Subcutaneous abdominal adipose tissue (tissue), 5 donors: ENCODE data around the gene DAAM2.

Source experiments
- H3K27ac ChIP-seq: one replicate; pipeline ENCODE4 v1.7.0; 2013; ENCODE audit warnings: low read depth, mild to moderate bottlenecking, inconsistent platforms, low read length, moderate library complexity
- H3K27me3 ChIP-seq, 5 donors: one replicate each; pipeline ENCODE4 v1.7.0; 2013; ENCODE audit warnings: low read length in 5 of 5, inconsistent platforms in 1 of 5; ENCODE audit not compliant: control insufficient read depth in 5 of 5, insufficient read depth in 4 of 5
- H3K36me3 ChIP-seq, 5 donors: one replicate each; pipeline ENCODE4 v1.7.0; 2013; ENCODE audit warnings: low read length in 5 of 5; ENCODE audit not compliant: control insufficient read depth in 5 of 5, insufficient read depth in 5 of 5
- H3K4me1 ChIP-seq, 5 donors: one replicate each; pipeline ENCODE4 v1.7.0; 2013; ENCODE audit warnings: low read length in 5 of 5, mild to moderate bottlenecking in 3 of 5, moderate library complexity in 1 of 5; ENCODE audit not compliant: control insufficient read depth in 5 of 5, insufficient read depth in 5 of 5
- H3K4me3 ChIP-seq, 5 donors: one replicate each; pipeline ENCODE4 v1.7.0; 2013; ENCODE audit warnings: low read length in 5 of 5, low read depth in 1 of 5
- H3K9ac ChIP-seq, 5 donors: one replicate each; pipeline ENCODE4 v1.7.0; 2013; ENCODE audit warnings: low read length in 5 of 5, mild to moderate bottlenecking in 4 of 5, moderate library complexity in 3 of 5
- H3K9me3 ChIP-seq, 5 donors: one replicate each; pipeline ENCODE4 v1.7.0; 2013; ENCODE audit warnings: low read length in 5 of 5; ENCODE audit not compliant: control insufficient read depth in 5 of 5
- donor health status: healthy.
- donor health status: healthy.
- donor health status: healthy.
- donor health status: healthy.
- donor health status: healthy.

Gene DAAM2

GRCh38 chr6:39786649-39787048 lies 5.5 kb upstream of the DAAM2 start:
- Histone ChIP-seq H3K9ac (no peak overlapping the region), H3K4me1 (peaks cover 0 to 6% (median under 1%) of the 10 kb centered on the region in 5 donors), H3K27ac (no peak overlapping the region), H3K4me3 (no peak overlapping the region), H3K9me3 (peaks cover 0 to 3% (median 0%) of the 10 kb centered on the region in 5 donors), H3K27me3 (no peaks in the 10 kb centered on the region), H3K36me3 (no peaks in the 10 kb centered on the region)

GRCh38 chr6:39787322-39787721 lies 4.9 kb upstream of the DAAM2 start:
- Histone ChIP-seq H3K4me1 (peaks cover 0 to 10% (median 6%) of the 10 kb centered on the region in 5 donors), H3K36me3 (no peaks in the 10 kb centered on the region), H3K27ac (no peak overlapping the region), H3K4me3 (no peak overlapping the region), H3K27me3 (no peaks in the 10 kb centered on the region), H3K9me3 (peaks cover 0 to 3% (median 0%) of the 10 kb centered on the region in 5 donors), H3K9ac (no peak overlapping the region)

DNA sequence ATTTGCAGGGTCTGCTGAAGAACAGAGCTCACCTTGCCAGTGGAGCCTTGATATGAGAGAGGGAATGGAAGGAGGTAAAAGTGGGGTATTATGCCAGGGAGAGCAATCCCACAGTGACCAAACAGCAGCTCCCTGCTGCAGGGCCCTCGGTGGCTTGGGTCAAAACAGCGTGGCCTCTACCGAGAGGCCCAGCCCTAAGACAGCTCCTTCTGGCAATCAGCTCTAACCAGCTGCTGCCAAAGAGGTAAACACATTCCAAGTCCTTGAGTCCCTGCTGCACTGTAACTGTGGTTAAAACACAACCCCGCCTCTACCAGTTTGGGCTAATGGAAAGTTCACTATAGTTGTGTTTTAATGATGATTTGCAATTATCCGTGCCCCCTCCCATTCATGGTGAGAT lies 1.4 kb upstream of the DAAM2 start:
- Histone ChIP-seq H3K4me3 (no peak overlapping the region), H3K27me3 (no peaks in the 10 kb centered on the region), H3K27ac (no peak overlapping the region), H3K4me1 (peaks cover 4 to 36% (median 24%) of the 10 kb centered on the region in 5 donors), H3K9me3 (no peaks in the 10 kb centered on the region), H3K36me3 (no peaks in the 10 kb centered on the region), H3K9ac (no peak overlapping the region)

- Histone ChIP-seq H3K4me1 (peaks cover 4 to 36% (median 24%) of the 10 kb centered on the region in 5 donors), H3K27me3 (no peaks in the 10 kb centered on the region), H3K4me3 (no peak overlapping the region), H3K9me3 (no peaks in the 10 kb centered on the region), H3K27ac (no peak overlapping the region), H3K9ac (no peak overlapping the region), H3K36me3 (no peaks in the 10 kb centered on the region)
Observed at GRCh38 chr6:39791311-39791710, 865 bp upstream of the DAAM2 start.

DNA sequence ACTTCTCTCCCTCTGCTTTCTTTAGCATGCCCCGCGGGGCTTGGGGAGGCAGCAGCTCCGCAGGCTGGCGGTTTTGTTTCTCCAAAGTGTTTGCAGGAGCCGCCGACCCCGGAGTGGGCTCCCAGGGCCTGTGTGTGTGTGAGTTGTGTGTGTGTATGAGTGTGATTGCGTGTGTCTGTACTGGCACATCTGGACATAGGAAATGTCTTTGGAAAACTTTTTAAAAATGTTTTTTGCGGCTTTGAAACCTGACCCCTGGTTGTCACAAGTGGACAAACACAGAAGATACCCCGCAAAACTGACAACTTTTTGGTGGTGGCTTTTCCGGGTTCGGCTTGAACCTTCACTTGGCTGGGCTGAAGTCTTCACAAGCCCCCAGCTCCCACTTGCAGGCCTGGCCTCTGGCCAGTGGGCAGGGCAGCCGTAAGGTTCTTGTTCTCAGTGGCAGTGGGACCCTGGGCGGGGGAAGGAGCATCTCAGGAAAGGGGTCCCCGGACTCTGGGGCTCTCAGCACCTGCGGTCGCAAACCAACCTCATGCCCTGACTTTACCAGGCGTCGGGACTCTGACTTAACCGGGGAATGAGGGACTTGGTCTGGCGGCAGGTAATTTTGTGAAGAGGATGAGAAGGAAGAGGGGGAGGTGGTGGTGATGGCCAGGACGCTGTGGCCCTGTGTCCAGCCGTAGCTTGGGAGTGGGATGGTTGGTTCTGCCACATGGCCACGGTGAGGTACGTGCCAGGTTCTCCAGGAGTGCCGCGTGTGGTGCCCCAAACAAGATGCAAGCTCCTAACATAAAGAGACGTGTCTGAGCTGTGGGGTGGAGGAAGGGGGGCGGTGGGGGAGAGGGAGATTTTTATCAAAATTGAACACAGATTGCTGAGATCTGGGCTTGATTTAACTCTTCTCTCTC lies 619 bp downstream of the DAAM2 start:
- peak overlapping the region; percentile 41 for H3K27ac ChIP-seq
- H3K36me3 ChIP-seq = peaks cover 0 to 3% (median 0%) of the 10 kb centered on the region in 5 donors
- peak overlapping the region; percentile 62 to 81 (median 77) for H3K4me3 ChIP-seq
- H3K4me1 ChIP-seq = peaks cover 4 to 36% (median 24%) of the 10 kb centered on the region in 5 donors
- H3K27me3 ChIP-seq = no peaks in the 10 kb centered on the region
- H3K9me3 ChIP-seq = no peaks in the 10 kb centered on the region
- peak overlapping the region; percentile 63 to 79 (median 64) for H3K9ac ChIP-seq

- Histone ChIP-seq H3K9ac (peak overlapping the region in 3 of 5 donors; percentile 28 to 64 (median 30)), H3K27ac (no peak overlapping the region), H3K36me3 (peaks cover 0 to 3% (median 0%) of the 10 kb centered on the region in 5 donors), H3K9me3 (no peaks in the 10 kb centered on the region), H3K27me3 (no peaks in the 10 kb centered on the region), H3K4me3 (peak overlapping the region; percentile 62 to 81 (median 77)), H3K4me1 (peaks cover 4 to 36% (median 24%) of the 10 kb centered on the region in 5 donors)
Observed at GRCh38 chr6:39793516-39793915, 1.3 kb downstream of the DAAM2 start.

GRCh38 chr6:39794231-39794630 lies 2.1 kb downstream of the DAAM2 start:
- Histone ChIP-seq H3K9ac (no peak overlapping the region), H3K4me3 (peak overlapping the region in 4 of 5 donors; percentile 62 to 78 (median 77)), H3K27ac (no peak overlapping the region), H3K36me3 (peaks cover 0 to 3% (median 0%) of the 10 kb centered on the region in 5 donors), H3K9me3 (no peaks in the 10 kb centered on the region), H3K4me1 (peaks cover 4 to 36% (median 24%) of the 10 kb centered on the region in 5 donors), H3K27me3 (no peaks in the 10 kb centered on the region)

- Histone ChIP-seq H3K4me3 (no peak overlapping the region), H3K36me3 (peaks cover 0 to 3% (median 0%) of the 10 kb centered on the region in 5 donors), H3K4me1 (peaks cover 4 to 32% (median 15%) of the 10 kb centered on the region in 5 donors), H3K27me3 (no peaks in the 10 kb centered on the region), H3K9me3 (no peaks in the 10 kb centered on the region), H3K9ac (no peak overlapping the region), H3K27ac (no peak overlapping the region)
Observed at GRCh38 chr6:39797751-39798150, 5.6 kb downstream of the DAAM2 start.

- H3K4me1 ChIP-seq = peaks cover 2 to 28% (median 16%) of the 10 kb centered on the region in 5 donors
Observed at GRCh38 chr6:39800034-39801032, 8.2 kb downstream of the DAAM2 start.

More at GRCh38 chr6:39800034-39801032, 8.2 kb downstream of the DAAM2 start:
- H3K9me3 ChIP-seq = no peaks in the 10 kb centered on the region
- H3K9ac ChIP-seq = no peak overlapping the region
- H3K27me3 ChIP-seq = no peaks in the 10 kb centered on the region
- H3K36me3 ChIP-seq = peaks cover 0 to 3% (median 0%) of the 10 kb centered on the region in 5 donors
- no peak overlapping the region for H3K4me3 ChIP-seq
- H3K27ac ChIP-seq = no peak overlapping the region
